ENCODE measurements around the gene TMEM82.

Gene TMEM82

DNA sequence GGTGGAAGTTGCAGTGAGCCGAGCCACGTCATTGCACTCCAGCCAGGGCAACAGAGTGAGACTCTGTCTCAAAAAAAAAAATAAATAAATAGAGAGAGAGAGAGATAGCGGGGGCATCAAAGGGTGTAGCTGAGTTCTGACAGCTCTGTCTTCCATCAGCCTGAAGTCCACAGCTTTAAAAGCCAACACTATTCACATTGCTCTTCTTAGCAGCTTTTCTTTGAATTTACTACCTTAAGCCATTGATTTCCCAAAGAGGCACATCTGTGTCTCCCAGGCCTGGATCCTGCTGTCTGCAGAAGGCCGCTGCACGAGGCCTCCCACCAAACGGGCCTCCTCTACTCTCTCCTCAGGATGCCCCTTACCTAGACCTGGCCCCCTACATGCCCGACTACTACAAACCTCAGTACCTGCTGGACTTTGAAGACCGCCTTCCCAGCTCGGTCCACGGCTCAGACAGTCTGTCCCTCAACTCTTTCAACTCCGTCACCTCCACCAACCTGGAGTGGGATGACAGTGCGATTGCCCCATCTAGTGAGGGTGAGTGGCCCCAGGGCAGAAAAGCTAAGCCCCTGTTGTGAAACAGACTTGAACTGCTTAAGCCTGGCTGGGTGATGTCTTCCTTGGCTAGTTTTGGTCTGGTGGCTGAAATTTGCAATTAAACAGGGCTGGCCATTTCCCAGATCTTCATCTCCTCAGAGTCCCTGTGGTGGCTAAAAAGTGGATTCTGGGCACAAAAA, 22.7 kb upstream of the TMEM82 start:
- DNase-seq = no peak

DNA sequence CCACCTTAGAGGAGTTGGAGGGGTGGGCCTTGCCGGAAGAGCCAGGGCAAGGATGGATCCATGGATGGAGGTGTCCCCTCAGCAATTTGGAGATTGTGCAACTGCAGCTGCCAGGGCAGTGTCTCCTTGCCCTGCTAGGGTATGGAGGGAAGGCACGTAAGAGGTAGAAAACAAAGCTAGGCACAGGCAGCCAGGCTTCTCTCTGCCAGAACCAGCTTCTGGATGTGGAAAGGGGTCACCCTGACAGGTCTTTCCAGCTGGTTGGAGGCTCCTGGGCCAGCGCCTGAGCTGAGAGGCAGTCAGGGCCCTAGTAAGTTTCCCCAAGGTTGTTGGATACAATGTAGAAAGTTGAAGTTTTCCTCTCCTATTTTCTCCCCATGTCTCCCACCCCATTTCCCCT, 21.4 kb upstream of the TMEM82 start:
- DNase-seq = no peak

DNA sequence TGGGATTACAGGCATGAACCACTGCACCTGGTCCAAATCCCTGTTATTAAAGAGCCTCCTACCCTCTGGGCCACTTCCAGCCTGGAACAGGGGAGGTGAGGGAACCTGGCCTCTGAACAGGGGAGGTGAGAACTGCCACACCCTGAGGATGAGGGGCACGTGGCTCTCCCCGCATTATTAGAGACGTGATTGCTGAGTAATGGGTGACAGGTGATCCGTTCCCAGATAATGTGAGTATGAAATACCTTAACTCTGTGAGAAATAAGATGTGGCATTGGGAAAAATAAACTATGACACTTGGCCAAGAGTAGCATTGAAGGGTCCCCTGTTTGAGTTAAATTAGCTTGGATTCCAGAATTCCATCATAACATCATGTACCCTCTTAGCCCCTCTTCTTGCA, 19.9 kb upstream of the TMEM82 start:
- no peak for DNase-seq

GRCh38 chr1:15722836-15723532, 19.3 kb upstream of the TMEM82 start:
- no peak for DNase-seq

DNA sequence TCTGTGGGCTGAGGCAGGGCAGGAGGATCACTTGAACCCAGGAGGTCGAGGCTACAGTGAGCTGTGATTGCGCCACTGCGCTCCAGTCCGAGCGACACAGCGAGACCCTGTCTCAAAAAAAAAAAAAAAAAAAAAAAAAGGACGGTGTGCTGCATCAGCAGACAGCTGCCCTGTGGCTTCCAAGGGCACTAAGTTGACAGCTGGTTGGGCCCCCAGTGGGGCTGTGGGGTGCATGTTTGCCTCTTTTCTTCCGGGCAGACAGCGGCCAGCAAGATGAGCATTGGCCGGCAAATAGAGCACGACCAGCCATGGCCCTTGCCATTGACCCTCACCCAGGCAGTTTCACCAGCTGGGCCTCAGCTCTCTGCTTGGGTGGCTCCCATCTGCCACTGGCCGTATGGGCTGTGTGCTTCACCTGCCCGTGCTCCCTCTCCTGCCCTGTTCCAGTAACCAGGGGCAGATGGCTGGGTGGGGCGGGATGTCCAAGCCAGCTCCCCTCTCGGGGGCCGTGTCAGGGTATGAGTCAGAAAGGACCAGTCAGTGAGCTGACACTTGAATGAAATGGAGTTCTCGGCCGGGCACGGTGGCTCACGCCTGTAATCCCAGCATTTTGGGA, 18.6 kb upstream of the TMEM82 start:
- no peak for DNase-seq

DNA sequence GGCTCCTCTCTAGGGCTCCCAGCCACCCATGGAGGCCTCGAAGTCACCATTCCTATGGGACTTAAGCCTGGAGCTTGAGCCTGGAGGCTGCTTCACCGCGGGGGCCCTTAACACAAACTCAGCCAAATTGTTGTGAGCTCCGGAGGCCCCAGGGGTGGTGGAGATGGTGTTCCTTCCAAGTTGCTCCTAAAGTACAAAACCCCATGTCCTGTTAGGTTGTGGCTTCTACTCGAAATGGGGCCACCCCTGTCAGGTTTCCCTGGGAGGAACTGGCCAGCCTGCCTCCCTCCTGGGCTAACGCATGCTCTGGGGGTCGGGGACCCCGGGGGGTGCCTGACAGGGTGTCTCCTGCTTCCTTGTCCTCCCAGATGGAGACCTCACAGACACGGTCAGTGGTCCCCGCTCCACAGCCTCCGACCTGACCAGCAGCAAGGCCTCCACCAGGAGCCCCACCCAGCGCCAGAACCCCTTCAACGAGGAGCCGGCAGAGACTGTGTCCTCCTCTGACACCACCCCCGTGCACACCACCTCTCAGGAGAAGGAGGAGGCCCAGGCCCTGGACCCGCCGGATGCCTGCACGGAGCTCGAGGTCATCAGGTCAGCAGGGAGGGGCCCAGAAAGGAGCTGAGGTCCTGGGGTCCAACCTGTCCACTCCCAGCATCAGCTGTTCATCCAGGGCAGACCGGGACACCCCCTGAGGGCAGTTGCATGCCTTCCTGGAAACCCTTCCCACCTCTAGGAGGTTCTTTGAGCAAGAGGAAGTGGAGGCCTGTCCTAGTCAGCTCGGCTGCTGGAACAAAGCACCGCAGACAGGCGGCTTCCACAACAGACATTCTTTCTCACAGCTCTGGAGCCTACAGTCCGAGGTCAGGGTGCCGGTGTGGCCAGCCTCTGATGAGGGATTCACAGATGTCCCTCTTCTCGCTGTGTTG, 17.1 kb upstream of the TMEM82 start:
- DNase-seq = no peak

- no peak for DNase-seq
These were observed 15.8 kb upstream of the TMEM82 start for GRCh38 chr1:15726508-15726907.

- DNase-seq = no peak
These were observed 15.3 kb upstream of the TMEM82 start for GRCh38 chr1:15727021-15727420.

GRCh38 chr1:15727424-15727823, 14.9 kb upstream of the TMEM82 start:
- no peak for DNase-seq

GRCh38 chr1:15727866-15728534, 14.3 kb upstream of the TMEM82 start:
- no peak for DNase-seq

- DNase-seq = no peak
These were observed 13.2 kb upstream of the TMEM82 start for GRCh38 chr1:15728937-15729657.

DNA sequence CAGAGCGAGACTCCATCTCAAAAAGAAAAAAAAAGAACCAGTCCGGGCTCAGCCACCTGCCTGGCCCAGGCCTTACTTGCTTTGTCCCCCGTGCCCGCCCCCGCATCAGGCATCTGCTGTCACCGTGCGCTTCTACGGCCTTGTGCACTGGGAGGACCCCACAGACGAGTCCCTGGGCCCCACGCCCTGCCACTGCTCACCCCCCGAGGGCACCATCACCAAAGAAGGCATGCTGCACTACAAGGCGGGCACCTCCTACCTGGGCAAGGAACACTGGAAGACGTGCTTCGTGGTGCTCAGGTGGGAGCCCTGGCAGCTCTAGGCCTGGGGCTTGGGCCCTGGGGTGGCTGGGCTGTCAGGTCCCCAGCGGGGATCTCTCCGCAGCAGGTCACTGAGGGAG, 11.9 kb upstream of the TMEM82 start:
- no peak for DNase-seq

- DNase-seq = no peak
These were observed 11.4 kb upstream of the TMEM82 start for GRCh38 chr1:15730936-15731335.

- peak in 6 of 58 donors; percentile 4 to 22 (median 10) for DNase-seq
These were observed 10.3 kb upstream of the TMEM82 start for GRCh38 chr1:15731735-15732685.

DNA sequence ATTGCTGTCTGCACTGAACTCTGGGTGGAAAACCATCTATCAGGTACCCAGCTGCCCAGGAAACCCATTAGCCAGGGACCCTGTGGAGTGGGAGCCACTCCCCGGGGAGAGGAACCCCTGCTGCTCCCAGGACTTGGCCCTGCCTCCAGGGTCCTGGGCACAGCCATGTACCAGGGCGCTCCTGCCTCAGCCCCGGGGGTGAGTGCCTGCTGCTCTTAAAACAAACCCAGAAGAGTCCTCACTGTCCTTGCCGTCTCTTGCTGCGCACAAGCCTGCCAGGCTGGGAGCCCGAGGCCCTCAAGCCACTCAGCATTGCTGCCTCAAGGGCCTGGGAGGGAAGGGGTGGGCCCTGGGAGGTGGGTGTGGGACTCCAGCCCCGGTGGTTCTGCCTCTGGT, 9.6 kb upstream of the TMEM82 start:
- no peak for DNase-seq

DNA sequence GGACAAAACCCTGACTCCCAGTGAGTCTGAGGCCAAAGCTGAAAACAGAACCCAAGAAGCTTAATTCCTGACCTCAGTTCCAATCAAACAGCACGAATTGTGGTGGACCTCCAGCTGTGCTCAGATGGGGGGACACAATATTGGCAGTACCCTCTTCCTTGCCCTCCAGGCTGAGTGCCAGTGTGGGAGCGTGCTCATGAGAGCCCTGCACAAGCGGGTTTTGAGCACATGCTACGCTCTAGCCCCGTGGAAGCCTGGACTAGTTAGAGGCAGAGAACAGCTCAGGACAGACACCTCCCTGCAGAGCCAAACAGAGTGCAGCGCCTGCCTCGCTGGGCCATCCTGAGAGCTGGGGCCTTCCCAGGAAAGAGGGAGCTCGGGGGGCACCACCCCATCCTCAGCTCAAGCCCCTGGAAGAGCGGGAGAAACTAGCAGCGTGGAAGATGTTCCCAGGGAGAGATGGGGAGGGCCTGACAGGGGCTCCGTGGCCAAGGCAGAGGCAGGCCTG, 9.0 kb upstream of the TMEM82 start:
- DNase-seq = peak in 1 of 58 donors; percentile 17

DNA sequence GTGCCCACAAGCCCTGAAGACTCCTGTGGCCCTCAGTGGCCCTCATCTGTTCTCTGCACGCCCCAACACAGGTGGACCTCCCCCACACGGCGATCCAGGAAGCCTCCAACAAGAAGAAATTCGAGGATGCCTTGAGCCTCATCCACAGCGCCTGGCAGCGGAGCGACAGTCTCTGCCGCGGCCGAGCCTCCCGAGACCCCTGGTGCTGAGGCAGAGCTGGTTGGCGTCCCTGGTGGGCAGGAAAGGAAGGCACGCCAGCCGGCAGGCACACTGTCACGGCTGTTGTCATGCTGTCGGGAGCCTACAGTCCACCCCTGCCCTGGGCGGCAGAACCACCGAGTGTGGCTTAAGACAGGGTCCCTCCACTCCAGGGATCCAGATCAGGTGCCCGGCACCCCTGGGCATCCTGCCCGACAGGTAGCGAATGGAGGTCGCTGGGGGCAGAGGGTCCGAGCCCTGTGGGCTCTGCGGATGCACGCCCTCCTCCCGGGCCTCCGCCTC, 8.5 kb upstream of the TMEM82 start:
- DNase-seq = no peak

- no peak for DNase-seq
These were observed 8.0 kb upstream of the TMEM82 start for GRCh38 chr1:15734296-15734695.

DNA sequence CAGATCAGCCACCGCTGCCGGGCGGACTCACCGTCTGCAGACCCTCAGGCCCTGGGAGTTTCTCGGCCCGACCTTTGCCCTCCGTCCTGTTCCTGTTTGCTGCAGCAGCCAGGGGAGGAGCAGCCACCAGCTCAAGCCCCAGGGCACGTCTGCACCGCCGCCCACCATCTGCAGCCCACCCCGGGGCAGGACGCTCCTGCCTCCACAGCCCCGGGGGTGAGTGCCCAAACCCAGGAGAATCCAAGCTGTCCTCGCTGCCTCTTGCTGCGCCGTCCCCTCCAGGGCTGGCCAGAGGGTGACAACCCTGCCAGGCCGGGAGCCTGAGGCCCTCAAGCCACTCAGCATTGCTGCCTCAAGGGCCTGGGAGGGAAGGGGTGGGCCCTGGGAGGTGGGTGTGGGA, 7.4 kb upstream of the TMEM82 start:
- no peak for DNase-seq

Data from anterior cingulate cortex (tissue), 58 donors.